ENCODE measurements around the gene PSMB2.

PSMB2 gene

DNA sequence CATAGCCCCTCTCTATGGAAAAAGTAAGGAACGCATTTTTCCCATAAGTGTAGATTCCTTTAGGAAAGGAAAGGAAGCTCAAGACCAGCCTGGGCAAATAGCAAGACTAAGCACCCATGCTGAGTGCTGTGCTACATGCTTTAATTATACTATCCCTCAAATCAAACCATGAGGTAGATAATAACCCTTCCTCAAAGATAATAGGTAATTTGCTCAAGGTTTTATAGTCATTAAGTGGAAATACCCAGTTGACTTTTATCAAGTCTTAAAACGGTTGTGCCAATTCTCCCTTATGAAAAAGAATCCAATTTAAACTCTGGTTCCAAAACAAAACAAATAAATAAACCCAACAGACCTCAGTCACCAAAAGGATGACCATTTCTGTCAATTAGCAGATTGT lies 87.5 kb downstream of the PSMB2 start:
- Mint-ChIP-seq H3K4me1 (peaks cover 32% of the 10 kb centered on the region), H3K27ac (peak overlapping the region in 1 of 3 experiments; percentile 31), H3K4me3 (peak overlapping the region in 1 of 3 experiments; percentile 37), H3K36me3 (ENCODE audit: low read depth) (peaks cover 34% of the 10 kb centered on the region), H3K9me3 (no peaks in the 10 kb centered on the region), H3K27me3 (ENCODE audit: low read depth) (no peaks in the 10 kb centered on the region)
- TF ChIP-seq, protein P1, sequence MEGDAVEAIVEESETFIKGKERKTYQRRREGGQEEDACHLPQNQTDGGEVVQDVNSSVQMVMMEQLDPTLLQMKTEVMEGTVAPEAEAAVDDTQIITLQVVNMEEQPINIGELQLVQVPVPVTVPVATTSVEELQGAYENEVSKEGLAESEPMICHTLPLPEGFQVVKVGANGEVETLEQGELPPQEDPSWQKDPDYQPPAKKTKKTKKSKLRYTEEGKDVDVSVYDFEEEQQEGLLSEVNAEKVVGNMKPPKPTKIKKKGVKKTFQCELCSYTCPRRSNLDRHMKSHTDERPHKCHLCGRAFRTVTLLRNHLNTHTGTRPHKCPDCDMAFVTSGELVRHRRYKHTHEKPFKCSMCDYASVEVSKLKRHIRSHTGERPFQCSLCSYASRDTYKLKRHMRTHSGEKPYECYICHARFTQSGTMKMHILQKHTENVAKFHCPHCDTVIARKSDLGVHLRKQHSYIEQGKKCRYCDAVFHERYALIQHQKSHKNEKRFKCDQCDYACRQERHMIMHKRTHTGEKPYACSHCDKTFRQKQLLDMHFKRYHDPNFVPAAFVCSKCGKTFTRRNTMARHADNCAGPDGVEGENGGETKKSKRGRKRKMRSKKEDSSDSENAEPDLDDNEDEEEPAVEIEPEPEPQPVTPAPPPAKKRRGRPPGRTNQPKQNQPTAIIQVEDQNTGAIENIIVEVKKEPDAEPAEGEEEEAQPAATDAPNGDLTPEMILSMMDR (IDR thresholded peaks at IDR 0.05; ENCODE audit: unreplicated experiment in 3 of 3) = no peak

Measured in nephron (organoid).